IPS-18a (cell line): ENCODE data around the gene NHSL1.

Source experiments
- H3K27ac ChIP-seq: one replicate; pipeline ENCODE4 v1.5.1; 2013; ENCODE audit warnings: low read length
- H3K27me3 ChIP-seq: one replicate; pipeline ENCODE4 v1.6.1; 2013; ENCODE audit warnings: mild to moderate bottlenecking, low read length; ENCODE audit not compliant: control insufficient read depth, insufficient read depth
- H3K36me3 ChIP-seq: one replicate; pipeline ENCODE4 v1.6.1; 2013; ENCODE audit warnings: low read depth, low read length; ENCODE audit not compliant: control insufficient read depth
- H3K4me1 ChIP-seq: one replicate; pipeline ENCODE4 v1.6.1; 2013; ENCODE audit warnings: low read depth, low read length; ENCODE audit not compliant: control insufficient read depth
- H3K4me3 ChIP-seq: one replicate; pipeline ENCODE4 v1.5.1; 2013; ENCODE audit warnings: low read length
- H3K9ac ChIP-seq: one replicate; pipeline ENCODE4 v1.6.1; 2013; ENCODE audit warnings: mild to moderate bottlenecking, low read length, moderate library complexity
- H3K9me3 ChIP-seq: one replicate; pipeline ENCODE4 v1.6.1; 2013; ENCODE audit warnings: low read depth, low read length; ENCODE audit not compliant: control insufficient read depth

The NHSL1 gene

GRCh38 chr6:138499303-138500018 is at the start of gene NHSL1:
Gene NHSL1, minus strand, starts transcription at chr6:138499494. Its CDS starts 204 bp downstream, at chr6:138499290.
- Histone ChIP-seq H3K27me3 (no peaks in the 10 kb centered on the region), H3K27ac (peak within 1 kb of the TSS; percentile 22), H3K4me1 (peaks cover 38% of the 10 kb centered on the region), H3K36me3 (peaks cover 3% of the 10 kb centered on the region), H3K9me3 (no peaks in the 10 kb centered on the region), H3K9ac (peak within 1 kb of the TSS; percentile 71), H3K4me3 (peak within 1 kb of the TSS; percentile 45)

DNA sequence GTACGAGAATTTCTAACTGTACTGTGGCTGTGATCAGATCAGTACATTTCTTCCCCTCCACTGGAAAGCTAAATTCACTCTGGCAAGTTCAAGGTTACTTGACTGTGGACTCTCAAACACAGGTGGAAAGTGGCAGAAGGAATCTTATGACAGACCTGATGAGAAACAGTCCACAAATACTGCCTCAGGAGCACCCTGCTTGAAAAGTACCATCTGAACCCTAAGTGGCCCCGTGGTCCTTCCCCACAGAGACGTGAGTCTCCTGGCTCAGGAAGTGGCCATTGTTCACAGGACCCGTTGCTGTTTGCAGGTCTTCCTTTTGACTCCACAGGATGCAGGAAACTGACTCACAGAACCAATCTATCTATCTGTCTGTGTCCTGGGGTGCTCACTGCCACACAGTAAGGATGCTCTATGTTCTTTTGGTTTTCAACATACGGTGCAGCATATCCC is 47.5 kb upstream of the NHSL1 start:
- no peaks in the 10 kb centered on the region for H3K9me3 ChIP-seq
- H3K4me3 ChIP-seq = no peak overlapping the region
- no peaks in the 10 kb centered on the region for H3K27me3 ChIP-seq
- H3K9ac ChIP-seq = no peak overlapping the region
- H3K4me1 ChIP-seq = peaks cover 35% of the 10 kb centered on the region
- no peak overlapping the region for H3K27ac ChIP-seq
- H3K36me3 ChIP-seq = no peaks in the 10 kb centered on the region

- H3K4me3 ChIP-seq = peak overlapping the region; percentile 31
- H3K27me3 ChIP-seq = no peaks in the 10 kb centered on the region
- no peaks in the 10 kb centered on the region for H3K36me3 ChIP-seq
- peaks cover 41% of the 10 kb centered on the region for H3K4me1 ChIP-seq
- no peaks in the 10 kb centered on the region for H3K9me3 ChIP-seq
- peak overlapping the region; percentile 34 for H3K27ac ChIP-seq
- no peak overlapping the region for H3K9ac ChIP-seq
Observed at GRCh38 chr6:138545621-138545980, 46.3 kb upstream of the NHSL1 start.

- H3K27ac ChIP-seq = no peak overlapping the region
- no peak overlapping the region for H3K4me3 ChIP-seq
- H3K4me1 ChIP-seq = peaks cover 52% of the 10 kb centered on the region
Observed at GRCh38 chr6:138544501-138544900, 45.2 kb upstream of the NHSL1 start.

DNA sequence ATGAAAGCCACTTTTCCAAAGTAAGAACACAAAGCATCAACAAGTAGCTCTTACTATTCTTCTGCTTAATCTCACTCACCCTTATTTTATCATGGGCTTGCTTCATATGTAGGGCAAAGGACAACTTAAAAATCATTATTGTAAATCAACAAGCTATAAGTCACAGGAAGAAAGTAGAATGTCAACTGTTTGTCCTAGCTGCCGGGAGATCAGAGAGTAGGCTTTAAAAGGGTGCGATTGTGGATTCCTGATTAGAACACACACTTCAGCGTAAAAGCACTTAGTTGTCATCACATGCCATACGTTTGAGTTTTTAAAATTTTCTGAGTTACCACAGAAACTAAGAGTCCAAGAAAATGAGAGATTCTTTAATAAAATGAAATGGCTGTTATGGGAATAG is 44.4 kb upstream of the NHSL1 start:
- Histone ChIP-seq H3K27ac (no peak overlapping the region), H3K4me1 (peaks cover 61% of the 10 kb centered on the region), H3K4me3 (no peak overlapping the region), H3K9me3 (no peaks in the 10 kb centered on the region), H3K36me3 (no peaks in the 10 kb centered on the region), H3K27me3 (no peaks in the 10 kb centered on the region), H3K9ac (no peak overlapping the region)

More at GRCh38 chr6:138544501-138544900, 45.2 kb upstream of the NHSL1 start:
- H3K9ac ChIP-seq = no peak overlapping the region
- H3K36me3 ChIP-seq = no peaks in the 10 kb centered on the region
- no peaks in the 10 kb centered on the region for H3K27me3 ChIP-seq
- H3K9me3 ChIP-seq = no peaks in the 10 kb centered on the region

DNA sequence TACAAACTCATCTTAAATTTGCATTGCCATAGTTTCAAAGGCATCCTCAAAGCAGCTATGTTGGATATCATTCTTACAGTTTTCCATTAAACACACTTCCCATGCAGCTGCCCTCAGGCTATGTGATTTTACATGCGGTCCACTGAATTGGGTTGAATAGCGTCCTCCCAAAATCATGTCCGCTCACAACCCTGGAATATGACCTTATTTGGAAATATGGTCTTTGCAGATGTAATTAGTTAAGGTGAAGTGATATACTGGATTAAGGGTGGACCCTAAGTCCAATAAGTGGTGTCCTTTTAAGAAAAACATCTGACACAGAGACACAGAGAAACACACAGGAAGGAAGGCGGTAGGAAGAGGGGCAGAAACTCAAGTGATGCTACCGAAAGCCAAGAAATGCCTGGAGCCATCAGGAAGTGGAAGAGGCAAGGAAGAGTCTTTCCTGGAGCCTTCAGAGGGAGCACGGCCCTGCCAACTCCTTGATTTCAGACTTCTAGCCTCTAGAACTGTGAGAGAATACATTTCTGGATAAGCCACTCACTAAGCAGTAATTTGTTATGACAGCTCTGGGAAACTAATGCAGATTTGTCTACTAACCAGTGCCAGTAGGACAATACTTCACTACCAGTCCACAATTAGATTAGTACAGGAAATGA is 42.7 kb upstream of the NHSL1 start:
- Histone ChIP-seq H3K36me3 (no peaks in the 10 kb centered on the region), H3K9me3 (no peaks in the 10 kb centered on the region), H3K9ac (no peak overlapping the region)

DNA sequence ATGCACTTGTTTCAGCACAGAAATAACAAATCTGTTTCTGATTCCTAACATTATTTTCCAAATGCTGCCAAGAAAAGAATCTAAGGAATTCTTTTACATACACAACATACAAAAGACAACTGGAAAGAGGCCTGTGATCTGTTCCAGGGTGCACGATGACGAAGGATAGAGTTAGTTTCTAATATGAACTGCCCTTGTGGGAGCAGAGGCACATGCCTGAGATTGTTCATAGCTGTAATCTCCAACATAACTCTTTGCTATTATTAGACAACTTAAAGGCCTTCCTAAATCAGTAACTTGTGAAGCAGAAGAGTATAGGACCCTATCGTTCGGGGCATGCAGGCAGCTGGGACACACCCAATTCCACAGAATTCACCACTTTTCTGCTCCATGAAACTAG is 41.2 kb upstream of the NHSL1 start:
- no peak overlapping the region for H3K9ac ChIP-seq
- no peak overlapping the region for H3K27ac ChIP-seq
- H3K9me3 ChIP-seq = no peaks in the 10 kb centered on the region
- no peak overlapping the region for H3K4me3 ChIP-seq
- no peaks in the 10 kb centered on the region for H3K36me3 ChIP-seq
- H3K27me3 ChIP-seq = no peaks in the 10 kb centered on the region
- peaks cover 55% of the 10 kb centered on the region for H3K4me1 ChIP-seq

More for the DNA sequence above, 42.7 kb upstream of the NHSL1 start:
- peaks cover 68% of the 10 kb centered on the region for H3K4me1 ChIP-seq
- no peaks in the 10 kb centered on the region for H3K27me3 ChIP-seq
- H3K27ac ChIP-seq = no peak overlapping the region
- no peak overlapping the region for H3K4me3 ChIP-seq

DNA sequence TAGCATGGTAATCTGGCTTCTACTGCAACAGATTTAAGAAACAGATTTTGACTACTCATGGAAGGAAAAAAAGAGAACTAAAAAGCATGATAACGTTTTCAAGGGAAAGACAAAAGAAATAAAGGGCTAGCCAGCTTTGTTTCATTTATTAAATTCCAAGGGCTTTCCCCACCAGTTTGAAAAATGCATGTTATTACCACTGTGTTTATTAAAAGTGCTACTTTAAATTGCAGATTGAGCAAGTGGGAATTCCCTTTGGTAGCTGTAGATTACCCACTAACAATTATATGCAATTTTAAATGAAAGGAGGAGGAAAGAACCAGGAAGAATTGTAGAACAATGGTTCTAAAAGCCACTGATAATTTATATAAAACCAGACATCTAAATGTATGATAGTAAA is 40.6 kb upstream of the NHSL1 start:
- Histone ChIP-seq H3K9ac (no peak overlapping the region), H3K4me3 (no peak overlapping the region), H3K9me3 (no peaks in the 10 kb centered on the region), H3K36me3 (no peaks in the 10 kb centered on the region), H3K4me1 (peaks cover 50% of the 10 kb centered on the region), H3K27ac (no peak overlapping the region), H3K27me3 (no peaks in the 10 kb centered on the region)

- Histone ChIP-seq H3K4me3 (no peak overlapping the region), H3K27me3 (no peaks in the 10 kb centered on the region), H3K4me1 (peaks cover 38% of the 10 kb centered on the region), H3K9me3 (no peaks in the 10 kb centered on the region), H3K9ac (no peak overlapping the region), H3K36me3 (no peaks in the 10 kb centered on the region), H3K27ac (no peak overlapping the region)
Observed at GRCh38 chr6:138538390-138539031, 39.2 kb upstream of the NHSL1 start.

GRCh38 chr6:138537106-138537505 is 37.8 kb upstream of the NHSL1 start:
- Histone ChIP-seq H3K27ac (no peak overlapping the region), H3K27me3 (no peaks in the 10 kb centered on the region), H3K9me3 (no peaks in the 10 kb centered on the region), H3K9ac (no peak overlapping the region), H3K4me3 (no peak overlapping the region), H3K36me3 (no peaks in the 10 kb centered on the region), H3K4me1 (peaks cover 35% of the 10 kb centered on the region)

DNA sequence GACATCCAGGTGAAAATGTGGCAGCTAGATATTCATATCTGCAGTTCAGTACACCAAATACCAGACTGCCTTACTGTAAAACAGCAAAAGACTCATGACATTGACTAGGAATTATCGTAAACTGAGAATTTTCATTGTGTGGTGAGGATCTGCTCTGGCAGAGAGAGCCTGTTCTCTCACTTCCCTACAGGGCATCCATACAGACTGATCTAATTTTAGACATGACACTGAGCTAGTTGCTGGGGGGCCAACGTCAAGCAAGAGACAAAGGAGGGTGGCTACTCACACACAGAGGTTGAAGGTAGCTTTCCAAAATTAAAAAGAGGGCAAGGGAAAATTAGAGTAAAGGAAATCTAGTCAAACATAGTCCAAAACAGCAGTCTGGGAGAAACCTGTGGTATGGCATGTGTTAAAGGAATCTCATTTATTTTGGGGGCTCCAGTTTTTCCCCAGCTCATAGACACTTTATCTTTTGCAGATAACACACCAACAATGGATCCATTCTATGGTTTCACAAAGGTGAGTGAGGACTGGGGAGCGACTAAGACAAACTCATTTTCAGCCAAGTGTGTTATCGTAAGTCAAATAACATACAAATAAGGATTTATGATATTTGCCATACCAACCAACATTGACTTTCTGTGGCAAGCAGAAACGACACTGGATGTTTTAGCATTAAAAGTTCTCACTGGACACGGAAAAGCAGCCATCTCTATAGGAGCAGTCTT is 36.6 kb upstream of the NHSL1 start:
- no peak overlapping the region for H3K27ac ChIP-seq
- H3K4me1 ChIP-seq = peaks cover 31% of the 10 kb centered on the region
- no peak overlapping the region for H3K4me3 ChIP-seq
- H3K9me3 ChIP-seq = no peaks in the 10 kb centered on the region
- no peaks in the 10 kb centered on the region for H3K36me3 ChIP-seq
- H3K27me3 ChIP-seq = no peaks in the 10 kb centered on the region
- no peak overlapping the region for H3K9ac ChIP-seq
